CD4-positive, alpha-beta T cell treated with Interleukin-4 for 4 hours (primary cell): ENCODE results near the gene EXOC6.

Experiments used
- DNase-seq: peaks from one replicate; pipeline ENCODE4 v3.0.0-alpha.2; 2020

EXOC6 gene

GRCh38 chr10:92848441-92849233, at the start of gene EXOC6:
Gene EXOC6 (plus strand): TSS chr10:92848520. CDS start chr10:92848534, 14 bp downstream.
- DNase-seq: peak; percentile 83

- no peak for DNase-seq
These were observed 48.8 kb upstream of the EXOC6 start for GRCh38 chr10:92799568-92799967.

- no peak for DNase-seq
These were observed 48.1 kb upstream of the EXOC6 start for GRCh38 chr10:92800134-92800733.

GRCh38 chr10:92801978-92802872, 46.1 kb upstream of the EXOC6 start:
- DNase-seq: no peak

GRCh38 chr10:92809840-92810239, 38.5 kb upstream of the EXOC6 start:
- no peak for DNase-seq

GRCh38 chr10:92810934-92811532, 37.3 kb upstream of the EXOC6 start:
- no peak for DNase-seq

- DNase-seq: no peak
These were observed 36.3 kb upstream of the EXOC6 start for GRCh38 chr10:92811986-92812385.

GRCh38 chr10:92813979-92814378, 34.3 kb upstream of the EXOC6 start:
- no peak for DNase-seq

- DNase-seq: no peak
These were observed 33.5 kb upstream of the EXOC6 start for GRCh38 chr10:92814790-92815189.

- no peak for DNase-seq
These were observed 32.2 kb upstream of the EXOC6 start for GRCh38 chr10:92816091-92816531.

GRCh38 chr10:92822060-92822634, 26.2 kb upstream of the EXOC6 start:
- peak; percentile 27 for DNase-seq

- no peak for DNase-seq
These were observed 25.4 kb upstream of the EXOC6 start for GRCh38 chr10:92822964-92823363.

- DNase-seq: no peak
These were observed 22.3 kb upstream of the EXOC6 start for GRCh38 chr10:92826061-92826460.

- DNase-seq: no peak
These were observed 21.8 kb upstream of the EXOC6 start for GRCh38 chr10:92826504-92826903.

GRCh38 chr10:92829042-92829785, 19.1 kb upstream of the EXOC6 start:
- no peak for DNase-seq

- no peak for DNase-seq
These were observed 18.4 kb upstream of the EXOC6 start for GRCh38 chr10:92829786-92830377.

- DNase-seq: no peak
These were observed 17.6 kb upstream of the EXOC6 start for GRCh38 chr10:92830478-92831389.

GRCh38 chr10:92832121-92832520, 16.2 kb upstream of the EXOC6 start:
- DNase-seq: no peak

- DNase-seq: no peak
These were observed 15.2 kb upstream of the EXOC6 start for GRCh38 chr10:92832998-92833650.

GRCh38 chr10:92834331-92834730, 14.0 kb upstream of the EXOC6 start:
- no peak for DNase-seq
